Umbilical cord (tissue), 2 donors: ENCODE data around the gene DVL3. TPM values are rescaled to one million over a fixed set of nuclear protein-coding genes. Genes with fewer than 3 reads are reported as not detected.

ENCODE experiments used
- DNase-seq: peaks from one replicate; pipeline ENCODE4 v3.0.0-alpha.2; 2015; ENCODE audit warnings: low spot score
- total RNA-seq: library from RNA; depleted of rRNA; stranded (reverse); fragments of >200 nt; gene quantifications from one replicate; pipeline ENCODE4 v1.2.3, GENCODE V29; 2014; ENCODE audit warnings: low replicate concordance; ENCODE audit not compliant: insufficient read depth

The DVL3 gene
- total RNA-seq, 1 donor from 2014 or later = 28.9 TPM

DNA sequence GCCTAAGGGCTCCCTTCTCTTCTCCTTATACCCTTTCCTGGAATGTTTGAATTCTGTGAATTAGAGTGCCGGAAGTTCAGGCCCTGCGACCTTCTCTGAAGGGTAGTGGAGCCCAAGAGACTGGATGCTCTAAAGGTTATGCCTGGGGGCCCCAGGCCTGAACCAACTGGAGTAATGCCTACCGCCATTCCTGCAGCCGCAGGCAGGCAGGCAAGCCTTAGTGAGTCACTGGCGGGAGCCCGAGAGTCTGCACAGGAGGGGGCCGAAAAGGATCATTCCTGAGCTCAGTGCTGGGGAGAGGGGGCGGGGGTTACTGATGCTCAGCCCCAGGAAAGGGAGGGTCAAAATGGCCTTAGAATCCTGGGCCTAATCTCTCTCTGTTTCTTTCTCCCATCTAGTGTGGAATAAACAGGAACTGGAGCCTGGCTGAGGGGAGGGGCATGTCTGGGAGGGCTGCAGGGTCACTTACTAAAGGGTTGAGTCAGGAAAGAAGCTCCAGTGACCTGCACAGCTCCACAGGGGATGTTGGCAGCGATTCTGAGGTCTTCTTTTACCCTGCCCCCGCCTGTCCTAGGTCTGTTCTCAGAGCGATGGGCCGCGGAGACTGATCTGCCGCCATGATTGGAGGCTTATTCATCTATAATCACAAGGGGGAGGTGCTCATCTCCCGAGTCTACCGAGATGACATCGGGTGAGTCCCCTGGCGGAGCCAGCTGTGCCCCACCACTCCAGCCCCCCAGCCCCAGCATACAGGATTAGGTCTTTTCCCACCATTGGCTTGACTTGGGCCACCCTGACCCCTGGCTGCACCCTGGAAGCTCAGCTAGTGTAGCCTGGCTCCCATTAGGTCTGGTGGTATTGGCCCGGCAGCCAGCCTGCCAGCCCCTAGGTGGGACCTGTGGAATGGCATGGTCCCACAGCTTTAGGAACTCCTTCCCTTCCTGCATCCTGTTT is 21.5 kb downstream of the DVL3 start:
- peak; percentile 97 for DNase-seq

DNA sequence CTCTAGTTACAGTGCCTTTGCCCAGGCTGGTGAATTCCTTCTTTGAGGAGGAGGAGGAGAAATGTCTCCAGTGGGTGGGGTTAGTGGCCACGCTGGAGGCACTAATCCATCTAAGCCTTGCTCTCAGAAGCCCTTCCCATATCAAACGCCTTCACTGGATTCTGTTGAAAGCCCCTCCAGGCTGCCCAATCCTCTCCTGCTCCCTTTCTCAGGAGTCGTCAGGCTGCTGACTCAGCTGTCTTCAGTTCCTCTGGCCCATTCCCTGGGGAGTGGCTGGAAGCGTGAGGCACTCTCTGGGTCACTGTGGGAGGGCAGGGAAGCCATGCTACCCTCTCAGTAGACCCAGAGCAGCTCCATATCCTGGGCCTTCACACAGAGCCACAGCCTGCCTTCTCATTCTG is 22.2 kb downstream of the DVL3 start:
- peak; percentile 76 for DNase-seq

DNA sequence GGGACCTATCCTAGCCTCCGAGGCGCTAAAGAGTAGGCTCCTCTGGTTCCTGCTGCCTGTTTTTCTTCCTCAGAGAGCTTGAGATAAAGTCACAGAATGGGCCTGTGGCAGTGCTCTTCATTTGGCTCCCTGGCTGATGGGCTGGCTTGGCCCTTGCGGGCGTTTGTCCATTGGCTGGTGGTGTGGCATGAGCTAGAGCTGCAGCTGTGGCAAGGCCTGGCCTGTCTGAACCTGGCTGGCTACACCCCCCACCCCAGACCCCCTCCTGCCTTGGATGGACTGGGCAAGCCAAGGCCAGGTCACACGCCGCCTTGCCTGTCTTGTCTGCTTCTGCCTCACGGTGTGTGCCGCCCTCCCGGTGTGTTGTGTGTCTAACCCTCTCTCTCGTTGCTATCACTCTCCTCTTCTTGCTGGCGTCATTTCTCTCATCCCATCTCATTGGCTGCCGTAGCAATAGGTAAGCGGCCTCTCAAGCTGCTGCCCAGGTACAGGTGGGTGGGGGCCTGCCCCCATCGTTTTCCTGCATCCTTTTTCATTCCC is 22.7 kb downstream of the DVL3 start:
- DNase-seq = no peak

DNA sequence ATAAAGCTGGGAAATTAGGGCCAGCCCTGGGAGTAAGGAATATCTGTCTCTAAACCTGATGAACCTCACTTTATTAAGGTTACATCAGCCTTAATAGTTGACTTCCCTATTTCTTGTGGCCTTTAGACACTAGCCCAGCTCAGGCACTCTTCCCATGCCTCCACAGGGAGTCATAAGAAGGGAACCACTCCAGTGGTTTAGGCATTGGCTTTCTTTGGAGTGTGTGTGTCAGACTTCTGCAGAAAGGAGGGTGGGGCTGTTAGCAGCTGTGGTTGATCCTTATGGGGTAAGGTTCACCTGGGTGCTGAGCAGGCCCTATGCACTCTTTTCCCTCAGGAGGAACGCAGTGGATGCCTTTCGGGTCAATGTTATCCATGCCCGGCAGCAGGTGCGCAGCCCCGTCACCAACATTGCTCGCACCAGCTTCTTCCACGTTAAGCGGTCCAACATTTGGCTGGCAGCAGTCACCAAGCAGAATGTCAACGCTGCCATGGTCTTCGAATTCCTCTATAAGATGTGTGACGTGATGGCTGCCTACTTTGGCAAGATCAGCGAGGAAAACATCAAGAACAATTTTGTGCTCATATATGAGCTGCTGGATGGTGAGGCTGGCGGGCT is 23.5 kb downstream of the DVL3 start:
- no peak for DNase-seq

DNA sequence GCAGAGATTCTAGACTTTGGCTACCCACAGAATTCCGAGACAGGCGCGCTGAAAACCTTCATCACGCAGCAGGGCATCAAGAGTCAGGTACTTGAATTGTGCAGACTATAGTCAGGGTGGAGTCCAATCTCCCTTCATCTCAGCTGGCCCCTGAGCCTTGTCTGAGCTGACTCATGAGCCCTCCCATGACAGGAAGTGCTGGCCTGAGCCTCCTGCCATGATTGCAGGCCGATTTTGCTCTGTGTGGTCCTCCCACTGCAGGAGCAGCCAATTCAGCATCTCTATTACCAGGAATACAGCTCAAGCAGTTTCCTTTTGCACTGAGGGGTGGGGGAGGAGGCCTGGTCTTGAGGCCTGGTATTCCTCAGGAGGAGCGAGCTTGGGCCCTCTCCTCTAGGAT is 25.0 kb downstream of the DVL3 start:
- no peak for DNase-seq

DNA sequence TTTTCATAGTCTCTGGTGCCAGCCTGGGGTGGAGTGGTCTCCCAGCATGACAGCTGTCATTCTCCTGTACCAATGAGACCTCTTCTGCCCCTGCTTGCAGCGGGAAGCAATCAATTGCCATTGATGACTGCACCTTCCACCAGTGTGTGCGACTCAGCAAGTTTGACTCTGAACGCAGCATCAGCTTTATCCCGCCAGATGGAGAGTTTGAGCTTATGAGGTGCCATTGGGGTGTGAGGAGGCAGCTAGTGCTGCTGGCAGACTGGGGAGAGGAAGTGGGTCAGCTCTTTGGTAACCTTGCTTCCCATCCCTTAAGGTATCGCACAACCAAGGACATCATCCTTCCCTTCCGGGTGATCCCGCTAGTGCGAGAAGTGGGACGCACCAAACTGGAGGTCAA is 26.4 kb downstream of the DVL3 start:
- DNase-seq = no peak

DNA sequence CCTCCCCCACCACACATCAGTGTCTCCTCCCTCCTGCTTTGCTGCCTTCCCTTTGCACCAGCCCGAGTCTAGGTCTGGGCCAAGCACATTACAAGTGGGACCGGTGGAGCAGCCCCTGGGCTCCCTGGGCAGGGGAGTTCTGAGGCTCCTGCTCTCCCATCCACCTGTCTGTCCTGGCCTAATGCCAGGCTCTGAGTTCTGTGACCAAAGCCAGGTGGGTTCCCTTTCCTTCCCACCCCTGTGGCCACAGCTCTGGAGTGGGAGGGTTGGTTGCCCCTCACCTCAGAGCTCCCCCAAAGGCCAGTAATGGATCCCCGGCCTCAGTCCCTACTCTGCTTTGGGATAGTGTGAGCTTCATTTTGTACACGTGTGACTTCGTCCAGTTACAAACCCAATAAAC is 28.5 kb downstream of the DVL3 start:
- DNase-seq = no peak

DNA sequence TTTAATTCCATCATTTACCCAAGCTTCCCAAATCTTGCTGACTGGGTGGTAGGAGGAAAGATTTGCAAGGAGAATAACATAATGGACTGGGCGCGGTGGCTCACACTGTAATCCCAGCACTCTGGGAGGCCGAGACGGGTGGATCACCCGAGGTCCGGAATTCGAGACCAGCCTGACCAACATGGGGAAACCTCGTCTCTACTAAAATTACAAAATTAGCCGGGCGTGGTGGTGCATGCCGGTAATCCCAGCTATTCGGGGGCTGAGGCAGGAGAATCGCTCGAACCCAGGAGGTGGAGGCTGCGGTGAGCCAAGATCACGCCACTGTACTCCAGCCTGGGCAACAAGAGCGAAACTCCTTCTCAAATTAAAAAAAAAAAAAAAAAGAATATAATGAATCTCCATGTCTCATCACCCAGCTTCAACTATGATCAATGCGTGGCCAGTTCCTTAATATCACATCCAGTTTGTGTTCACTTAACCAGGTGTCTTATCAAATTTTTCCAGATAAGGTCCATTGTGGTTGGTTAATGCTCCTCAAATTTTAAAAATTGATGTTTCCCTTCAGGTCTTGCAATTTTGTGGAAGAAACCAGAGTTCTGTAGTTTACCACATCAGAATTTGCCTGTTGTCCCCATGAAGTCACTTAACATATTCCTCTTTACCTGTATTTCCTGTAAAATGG is 29.5 kb downstream of the DVL3 start:
- DNase-seq = no peak

DNA sequence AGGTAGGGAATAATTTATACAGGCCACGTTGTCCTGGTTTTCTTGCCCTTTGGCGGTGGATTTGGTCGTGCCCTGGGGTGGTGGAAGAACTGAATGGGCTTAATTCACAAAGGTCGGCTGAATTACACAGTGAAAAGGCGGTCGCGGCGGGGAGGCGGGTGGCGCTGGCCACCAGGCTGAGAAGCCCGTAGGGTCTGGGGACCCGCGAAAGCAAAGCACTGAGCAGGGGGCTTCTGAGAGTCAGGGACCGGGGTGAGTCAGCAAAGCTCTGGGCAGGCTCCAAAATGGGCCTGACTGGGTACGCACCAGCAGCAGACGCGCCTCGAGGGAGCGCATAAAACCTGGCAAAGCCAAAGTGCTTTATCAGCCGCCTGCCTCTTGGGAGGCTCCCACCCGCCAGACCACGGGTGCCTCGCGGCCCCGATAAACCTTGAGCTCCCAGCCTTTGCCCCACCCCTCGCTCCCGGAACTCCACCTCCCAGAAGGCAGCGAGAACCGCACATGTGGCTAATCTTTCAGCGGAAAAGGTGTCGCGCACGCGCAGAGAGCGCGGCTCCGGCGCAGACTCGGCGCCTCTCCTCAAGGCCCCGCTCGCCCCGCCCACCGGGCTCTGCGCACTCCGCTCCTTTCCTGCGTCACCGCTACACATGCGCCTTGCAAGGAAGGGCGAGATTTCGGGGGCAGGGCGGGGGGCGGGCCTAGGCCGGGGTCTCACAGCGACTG is 30.4 kb downstream of the DVL3 start:
- peak; percentile 100 for DNase-seq

DNA sequence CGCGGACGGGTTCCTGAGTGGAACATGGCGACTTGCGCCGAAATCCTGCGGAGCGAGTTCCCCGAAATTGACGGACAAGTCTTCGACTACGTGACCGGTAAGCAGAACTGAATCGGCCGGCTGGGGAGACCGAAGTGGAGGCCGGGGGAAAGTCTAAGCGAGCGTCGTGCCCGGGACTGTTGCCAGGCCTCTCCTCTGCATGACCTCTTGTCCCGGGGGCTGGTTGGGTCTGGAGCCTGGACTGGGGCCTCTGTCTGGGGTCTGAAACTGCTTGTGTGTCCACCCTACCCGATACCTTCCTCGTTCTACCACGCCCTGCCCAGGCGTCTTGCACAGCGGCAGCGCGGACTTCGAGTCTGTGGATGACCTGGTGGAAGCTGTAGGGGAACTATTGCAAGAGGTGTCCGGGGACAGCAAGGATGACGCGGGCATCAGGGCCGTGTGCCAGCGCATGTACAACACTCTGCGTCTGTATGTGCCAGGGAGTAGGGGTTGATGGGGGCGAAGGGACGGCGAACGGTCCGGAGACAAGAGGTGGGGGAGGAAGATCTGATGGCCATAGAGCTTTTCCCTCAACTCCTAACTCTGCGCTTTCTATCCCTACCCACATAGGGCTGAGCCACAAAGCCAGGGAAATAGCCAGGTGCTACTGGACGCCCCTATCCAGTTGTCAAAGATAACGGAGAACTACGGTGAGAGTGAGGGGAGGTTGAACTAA is 31.2 kb downstream of the DVL3 start, which contains the start of gene ABCF3:
ABCF3 (plus strand) TSS at position 16 of the 718 bp plus-strand sequence; CDS start at position 25, 9 bp downstream.
- DNase-seq = no peak

DNA sequence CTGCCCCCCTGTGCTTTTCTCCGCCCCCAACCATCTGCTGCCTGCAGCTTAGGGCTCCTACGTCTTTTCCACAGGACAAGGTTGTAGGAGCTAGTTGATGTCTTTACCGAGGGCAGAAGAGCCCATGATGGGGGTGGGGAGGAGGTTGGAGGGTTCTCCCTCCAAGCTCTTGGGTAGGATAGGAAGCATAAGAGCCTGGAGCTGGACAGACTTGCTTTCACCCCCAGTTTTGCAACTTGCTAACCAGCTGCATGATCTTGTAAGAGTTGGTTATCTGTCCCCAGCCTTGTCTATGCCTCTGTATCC is 31.7 kb downstream of the DVL3 start:
- DNase-seq = no peak

DNA sequence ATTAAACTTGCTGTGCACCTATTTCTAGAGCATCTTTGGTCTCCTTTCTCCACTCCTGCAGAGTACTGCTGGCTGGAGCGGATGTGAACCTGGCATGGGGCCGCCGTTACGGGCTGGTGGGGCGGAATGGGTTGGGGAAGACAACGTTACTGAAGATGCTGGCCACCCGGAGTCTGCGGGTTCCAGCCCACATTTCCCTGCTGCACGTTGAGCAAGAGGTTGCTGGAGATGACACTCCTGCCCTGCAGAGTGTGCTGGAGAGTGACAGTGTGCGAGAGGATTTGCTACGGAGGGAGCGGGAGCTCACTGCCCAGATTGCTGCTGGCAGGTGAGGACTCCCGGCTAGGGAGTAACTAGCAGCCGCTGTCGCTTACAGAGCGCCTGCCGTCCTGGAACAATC is 32.9 kb downstream of the DVL3 start:
- DNase-seq = no peak

DNA sequence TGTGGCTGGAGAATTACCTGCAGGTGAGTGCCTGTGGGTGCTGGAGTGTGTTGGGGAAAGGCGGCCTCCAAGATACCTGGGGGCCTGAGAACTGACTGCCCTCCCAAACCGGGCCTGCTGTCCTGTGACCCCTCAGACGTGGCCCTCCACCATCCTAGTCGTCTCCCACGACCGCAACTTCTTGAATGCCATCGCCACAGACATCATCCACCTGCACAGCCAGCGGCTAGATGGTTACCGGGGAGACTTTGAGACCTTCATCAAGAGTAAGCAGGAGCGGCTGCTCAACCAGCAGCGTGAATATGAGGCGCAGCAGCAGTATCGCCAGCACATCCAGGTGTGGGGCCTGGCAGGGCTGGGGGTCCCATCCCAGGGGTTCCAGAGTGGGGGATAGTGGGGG is 34.2 kb downstream of the DVL3 start:
- no peak for DNase-seq

DNA sequence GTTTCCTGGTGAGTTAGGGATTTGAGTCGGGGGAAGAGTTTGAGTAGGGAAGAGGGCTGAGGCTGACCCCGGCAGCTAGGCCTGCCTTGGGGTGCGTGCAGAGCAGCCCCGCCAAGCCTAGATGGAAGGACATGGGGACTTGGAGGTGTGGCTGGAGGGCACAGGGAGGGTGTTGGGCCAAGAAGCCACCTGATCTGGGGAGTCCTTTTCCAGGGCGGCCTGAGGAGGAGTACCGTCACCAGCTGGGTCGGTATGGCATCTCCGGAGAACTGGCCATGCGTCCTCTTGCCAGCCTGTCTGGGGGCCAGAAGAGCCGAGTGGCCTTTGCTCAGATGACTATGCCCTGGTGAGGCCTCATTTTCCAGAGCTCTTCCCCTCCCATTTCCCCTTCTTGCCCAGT is 37.7 kb downstream of the DVL3 start:
- no peak for DNase-seq

DNA sequence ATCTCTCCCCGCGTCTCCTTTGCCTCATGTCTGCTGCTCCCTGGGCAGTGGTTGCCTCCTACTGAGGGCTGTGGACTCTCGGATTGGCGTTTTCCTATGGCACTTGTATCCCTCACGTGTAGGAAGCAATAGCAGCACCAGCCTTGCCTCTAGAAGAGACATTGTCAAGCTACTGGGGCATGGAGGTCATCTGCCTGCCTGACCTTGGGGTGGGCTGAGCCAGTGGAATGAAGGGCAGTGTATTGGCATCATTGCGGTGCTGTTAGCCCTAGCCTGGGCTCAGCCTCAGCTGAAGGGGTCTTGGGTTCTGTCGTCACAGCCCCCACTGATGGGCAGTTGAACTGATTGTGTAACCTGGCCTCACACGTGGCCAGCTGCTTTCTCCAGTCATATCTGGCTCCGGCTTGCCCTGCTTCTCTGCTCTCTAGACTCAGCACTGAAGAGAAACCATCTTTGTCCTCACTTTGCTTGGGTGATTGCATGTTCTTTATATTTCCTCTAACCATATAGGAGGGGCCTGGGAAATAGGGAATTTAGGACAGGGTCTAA is 38.9 kb downstream of the DVL3 start:
- no peak for DNase-seq

DNA sequence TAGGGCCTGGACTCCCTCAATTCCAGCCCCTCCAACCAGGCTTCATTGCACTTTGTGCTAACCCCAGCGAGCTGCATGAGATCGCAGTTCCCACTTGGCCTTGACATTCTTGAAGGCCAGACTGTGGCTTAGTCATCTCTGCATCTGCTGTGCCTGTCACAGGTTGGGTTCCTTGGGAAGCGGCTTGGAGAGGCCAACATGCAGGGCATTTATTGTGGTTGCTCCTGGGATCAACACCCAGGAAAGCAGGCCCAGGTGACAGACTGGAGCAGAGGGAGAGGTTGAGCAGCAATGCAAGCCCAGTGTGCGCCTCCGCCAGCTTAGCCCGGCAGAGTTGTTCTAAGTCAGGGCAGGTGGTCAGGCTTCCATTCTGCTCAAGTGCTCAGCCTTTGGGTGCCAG is 41.4 kb downstream of the DVL3 start:
- no peak for DNase-seq

DNA sequence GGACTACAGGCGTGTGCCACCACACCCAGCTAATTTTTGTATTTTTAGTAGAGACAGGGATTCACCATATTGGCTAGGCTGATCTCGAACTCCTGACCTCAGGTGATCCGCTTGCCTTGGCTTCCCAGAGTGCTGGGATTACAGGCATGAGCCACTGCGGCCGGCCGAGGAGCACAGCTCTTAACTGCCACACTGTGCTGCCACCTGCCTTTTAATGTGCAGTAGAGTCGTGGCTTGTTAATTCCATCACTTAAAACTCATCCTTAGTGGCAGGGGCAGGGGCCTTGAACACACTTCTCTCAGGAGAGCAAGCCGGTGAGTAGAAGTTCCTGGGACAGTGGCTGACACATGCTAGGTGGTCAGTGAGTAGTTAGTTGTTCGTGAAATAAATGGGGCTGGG is 43.3 kb downstream of the DVL3 start:
- no peak for DNase-seq

DNA sequence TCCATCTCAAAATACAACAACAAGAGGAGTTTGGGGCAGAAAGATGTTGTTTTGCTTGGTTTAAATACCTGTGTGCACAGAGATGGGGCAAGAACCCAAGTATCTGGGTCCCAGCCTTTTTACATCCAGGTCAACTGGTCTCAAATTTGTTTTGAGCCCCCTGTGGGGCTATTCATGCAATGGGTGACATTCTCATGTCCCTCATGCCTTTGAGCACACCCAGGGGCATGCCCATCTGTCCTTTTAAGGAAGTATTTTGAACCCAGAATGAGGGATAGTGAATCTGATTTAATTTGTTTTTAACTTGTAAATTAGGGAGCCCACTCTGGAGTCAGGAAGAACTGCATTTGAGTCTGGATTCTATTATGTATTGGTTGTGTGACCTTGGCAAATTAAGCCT is 45.6 kb downstream of the DVL3 start:
- no peak for DNase-seq

DNA sequence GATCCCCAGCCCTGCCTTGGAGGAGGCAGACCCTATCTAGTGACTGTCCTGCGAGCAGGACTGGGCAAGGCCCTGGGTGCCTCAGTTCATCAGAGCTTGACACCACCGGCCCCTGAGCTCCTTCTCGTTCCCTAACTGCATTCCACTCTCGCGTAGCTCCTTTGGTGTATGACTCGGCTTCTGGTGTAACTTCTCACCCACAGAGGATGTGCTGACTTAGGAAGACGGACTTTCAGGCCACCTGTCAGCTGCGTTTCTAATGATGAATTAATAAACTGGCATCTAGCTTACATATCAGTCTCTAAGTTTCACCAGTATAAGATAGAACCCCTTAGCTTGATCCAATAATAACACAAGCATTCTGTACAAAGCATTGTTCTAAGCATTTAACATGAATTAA is 48.3 kb downstream of the DVL3 start:
- no peak for DNase-seq

DNA sequence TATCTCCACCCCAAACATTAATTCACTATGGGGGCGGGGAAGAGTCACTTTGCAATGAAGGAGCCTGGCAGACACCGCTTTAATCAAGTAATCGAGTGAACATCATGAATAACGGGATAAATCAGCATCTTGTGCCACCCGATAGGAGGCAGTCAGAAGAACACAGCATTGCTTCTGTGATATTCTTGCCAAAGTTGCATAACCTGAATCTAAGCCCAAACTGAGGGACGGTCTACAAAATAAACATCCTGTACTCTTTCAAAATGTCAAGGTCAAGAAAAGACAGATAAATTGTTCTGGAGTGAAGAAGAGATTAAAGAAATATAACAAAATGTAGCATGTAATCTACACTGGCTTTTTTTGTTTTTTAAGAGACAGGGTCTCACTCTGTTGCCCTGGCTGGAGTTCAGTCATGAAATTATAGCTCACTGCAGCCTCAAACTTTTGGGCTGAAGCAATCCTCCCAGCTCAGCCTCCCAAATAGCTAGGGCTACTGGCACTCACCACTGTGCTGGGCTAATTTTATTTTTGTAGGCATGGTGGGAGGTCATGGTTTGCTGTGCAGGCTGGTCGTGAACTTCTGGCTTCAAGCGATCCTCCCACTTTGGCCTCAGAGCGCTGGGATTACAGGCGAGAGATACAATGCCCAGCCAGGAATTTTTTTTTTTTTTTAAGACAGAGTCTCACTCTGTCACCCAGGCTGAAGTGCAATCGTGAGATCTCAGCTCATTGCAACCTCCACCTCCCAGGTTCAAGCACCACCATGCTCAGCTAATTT is 54.2 kb downstream of the DVL3 start:
- DNase-seq = no peak
